Right atrium auricular region (tissue), 2 donors: ENCODE data around the gene C1orf105. TPM values are rescaled to one million over a fixed set of nuclear protein-coding genes. Genes with fewer than 3 reads are reported as not detected.
"Not testable (repeated sequence)": the region's sequence is repeated elsewhere in the genome, so short reads cannot be mapped to it uniquely, and the experiment has no call there.

ENCODE experiments used
- DNase-seq: peaks from one replicate; pipeline ENCODE4 v3.0.0-alpha.2; 2019; ENCODE audit warnings: low spot score
- H3K27ac ChIP-seq, 2 donors: fragments of 200-600 bp; sonication (generic); 1 replicate in 1 of 2; 2 replicates in 1 of 2; pipeline ENCODE4 v1.5.1; 2016 to 2019
- H3K27me3 ChIP-seq, 2 donors: fragments of 200-600 bp; sonication (generic); one replicate each; pipeline versions ENCODE4 v1.5.1 to v1.6.0; 2017 to 2019
- H3K36me3 ChIP-seq: fragments of 200-600 bp; sonication (generic); one replicate; pipeline ENCODE4 v1.5.1; 2016
- H3K4me1 ChIP-seq, 2 donors: fragments of 200-600 bp; sonication (generic); one replicate each; pipeline versions ENCODE4 v1.5.1 to v1.6.0; 2017 to 2019
- H3K4me3 ChIP-seq, 2 donors: fragments of 200-600 bp; sonication (generic); 1 replicate in 1 of 2; 2 replicates in 1 of 2; pipeline ENCODE4 v1.5.1; 2017 to 2019; ENCODE audit warnings: mild to moderate bottlenecking in 1 of 2, moderate library complexity in 1 of 2
- H3K9me3 ChIP-seq, 2 donors: fragments of 200-600 bp; sonication (generic); one replicate each; pipeline ENCODE4 v1.5.1; 2019
- total RNA-seq, 2 donors: library from RNA; depleted of rRNA; stranded (reverse); fragments of >200 nt; gene quantifications; one replicate each; pipeline ENCODE4 v1.1.0, GENCODE V29; 2016
- TF ChIP-seq, protein P1 (sequence below), 2 donors: fragments of 200-600 bp; sonication (generic); IDR thresholded peaks; one replicate each; pipeline ENCODE4 v1.5.1; 2019; ENCODE audit warnings: antibody characterized with exemption in 2 of 2

Gene C1orf105, protein sequence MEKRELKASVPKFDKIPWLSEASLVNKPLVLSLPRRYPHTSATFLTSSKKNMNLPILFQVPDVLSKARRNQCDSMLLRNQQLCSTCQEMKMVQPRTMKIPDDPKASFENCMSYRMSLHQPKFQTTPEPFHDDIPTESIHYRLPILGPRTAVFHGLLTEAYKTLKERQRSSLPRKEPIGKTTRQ
- total RNA-seq: 10 to 100 TPM in 1 of 2 donors, 1 to 10 TPM in 1; 3.3 to 18.0 TPM

DNA sequence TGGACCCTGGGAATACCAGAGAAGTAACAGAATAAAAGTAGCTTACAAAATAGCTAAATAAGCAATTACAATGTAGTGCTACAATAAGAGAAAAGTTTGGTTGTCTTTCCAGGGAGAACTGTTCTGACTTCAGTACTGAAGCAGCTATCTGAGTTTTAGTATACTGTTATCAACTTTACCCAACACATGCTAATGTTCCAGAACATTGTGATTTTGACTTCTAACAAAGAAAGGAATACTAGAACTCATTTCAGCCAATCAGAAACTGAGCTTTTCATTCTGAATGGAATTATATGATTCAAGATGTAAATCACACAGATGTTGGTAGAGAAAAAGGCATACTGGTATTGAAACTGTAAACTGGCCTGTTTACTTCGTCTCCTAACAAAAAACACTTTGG, at the start of gene C1orf105:
C1orf105 (plus strand) TSS at position 301 of the 400 bp plus-strand sequence. CDS start 201 bp downstream, outside the sequence.
- TF ChIP-seq, protein P1, sequence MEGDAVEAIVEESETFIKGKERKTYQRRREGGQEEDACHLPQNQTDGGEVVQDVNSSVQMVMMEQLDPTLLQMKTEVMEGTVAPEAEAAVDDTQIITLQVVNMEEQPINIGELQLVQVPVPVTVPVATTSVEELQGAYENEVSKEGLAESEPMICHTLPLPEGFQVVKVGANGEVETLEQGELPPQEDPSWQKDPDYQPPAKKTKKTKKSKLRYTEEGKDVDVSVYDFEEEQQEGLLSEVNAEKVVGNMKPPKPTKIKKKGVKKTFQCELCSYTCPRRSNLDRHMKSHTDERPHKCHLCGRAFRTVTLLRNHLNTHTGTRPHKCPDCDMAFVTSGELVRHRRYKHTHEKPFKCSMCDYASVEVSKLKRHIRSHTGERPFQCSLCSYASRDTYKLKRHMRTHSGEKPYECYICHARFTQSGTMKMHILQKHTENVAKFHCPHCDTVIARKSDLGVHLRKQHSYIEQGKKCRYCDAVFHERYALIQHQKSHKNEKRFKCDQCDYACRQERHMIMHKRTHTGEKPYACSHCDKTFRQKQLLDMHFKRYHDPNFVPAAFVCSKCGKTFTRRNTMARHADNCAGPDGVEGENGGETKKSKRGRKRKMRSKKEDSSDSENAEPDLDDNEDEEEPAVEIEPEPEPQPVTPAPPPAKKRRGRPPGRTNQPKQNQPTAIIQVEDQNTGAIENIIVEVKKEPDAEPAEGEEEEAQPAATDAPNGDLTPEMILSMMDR (IDR thresholded peaks at IDR 0.05): no peak
- no peaks in the 10 kb centered on the region for H3K4me1 ChIP-seq
- H3K27me3 ChIP-seq: no peaks in the 10 kb centered on the region
- H3K9me3 ChIP-seq: no peaks in the 10 kb centered on the region
- no peak for DNase-seq
- H3K36me3 ChIP-seq: no peaks in the 10 kb centered on the region
- H3K4me3 ChIP-seq: no peak within 1 kb of the TSS
- H3K27ac ChIP-seq: no peak within 1 kb of the TSS

DNA sequence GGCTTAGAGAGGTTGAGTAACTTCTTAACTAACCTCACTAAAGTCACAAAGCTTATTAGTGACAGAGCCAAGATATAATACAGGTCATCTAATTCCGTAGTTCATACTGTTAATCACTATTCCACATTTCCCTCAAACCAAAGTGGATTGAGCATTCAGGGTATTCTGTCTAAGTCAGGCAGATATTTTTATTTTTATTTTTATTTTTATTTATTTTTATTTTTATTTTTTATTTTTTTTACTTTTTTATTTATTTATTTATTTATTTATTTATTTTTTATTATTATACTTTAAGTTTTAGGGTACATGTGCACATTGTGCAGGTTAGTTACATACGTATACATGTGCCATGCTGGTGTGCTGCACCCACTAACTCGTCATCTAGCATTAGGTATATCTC, 48.8 kb upstream of the C1orf105 start:
- not testable (repeated sequence) for DNase-seq, H3K4me1 ChIP-seq
- peaks cover 0 to 12% of the 10 kb centered on the region in 2 donors for H3K9me3 ChIP-seq

DNA sequence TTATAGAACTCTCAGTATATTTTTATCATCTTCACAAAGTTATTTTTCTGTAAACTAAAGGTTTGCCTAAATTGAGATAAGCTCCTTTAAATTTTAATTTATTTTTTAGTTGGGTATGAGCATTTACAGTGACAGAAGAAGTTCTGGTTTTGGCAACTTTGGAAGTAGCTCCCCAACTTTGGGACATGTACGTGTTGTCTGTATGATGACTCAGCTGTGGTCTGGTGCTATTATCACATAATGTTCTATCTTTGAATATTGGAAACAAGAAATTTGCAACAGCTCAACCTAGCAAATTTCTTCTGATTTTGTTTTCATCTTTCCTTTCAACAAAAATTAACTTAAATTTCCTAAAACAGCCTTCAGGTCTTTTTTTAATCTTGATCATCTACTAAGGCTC, 46.6 kb upstream of the C1orf105 start:
- H3K36me3 ChIP-seq: no peaks in the 10 kb centered on the region
- no peaks in the 10 kb centered on the region for H3K27me3 ChIP-seq
- no peak for DNase-seq
- no peak overlapping the region for H3K27ac ChIP-seq
- no peaks in the 10 kb centered on the region for H3K4me1 ChIP-seq
- no peaks in the 10 kb centered on the region for H3K9me3 ChIP-seq
- TF ChIP-seq, protein P1 (IDR thresholded peaks at IDR 0.05): no peak
- H3K4me3 ChIP-seq: no peak overlapping the region

More for the DNA sequence above, 48.8 kb upstream of the C1orf105 start:
- H3K27ac ChIP-seq, H3K36me3 ChIP-seq, H3K27me3 ChIP-seq, H3K4me3 ChIP-seq: not testable (repeated sequence)

DNA sequence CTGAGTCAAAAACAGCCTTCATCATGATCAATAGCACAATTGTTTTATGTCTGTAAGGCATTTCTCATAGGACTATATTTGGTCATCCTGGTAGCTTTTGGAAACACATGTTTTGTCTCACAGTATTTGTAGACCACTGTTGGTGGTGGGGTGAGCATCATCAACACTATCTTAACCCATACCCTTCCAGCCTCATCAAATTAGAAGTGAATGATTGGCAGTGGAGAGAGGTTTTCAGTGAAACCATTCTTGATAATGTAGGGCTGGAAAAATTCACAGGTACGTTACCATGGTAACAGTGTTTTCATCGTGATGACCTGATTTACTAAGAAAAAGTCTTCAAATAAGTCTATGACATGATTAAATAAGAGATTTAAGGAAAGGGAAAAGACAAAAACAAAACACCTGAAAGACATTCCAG, 45.3 kb upstream of the C1orf105 start:
- Histone ChIP-seq H3K4me3 (no peak overlapping the region), H3K27me3 (no peaks in the 10 kb centered on the region), H3K36me3 (no peaks in the 10 kb centered on the region), H3K4me1 (no peaks in the 10 kb centered on the region), H3K27ac (no peak overlapping the region), H3K9me3 (no peaks in the 10 kb centered on the region)
- DNase-seq: no peak
- TF ChIP-seq, protein P1 (IDR thresholded peaks at IDR 0.05): no peak

DNA sequence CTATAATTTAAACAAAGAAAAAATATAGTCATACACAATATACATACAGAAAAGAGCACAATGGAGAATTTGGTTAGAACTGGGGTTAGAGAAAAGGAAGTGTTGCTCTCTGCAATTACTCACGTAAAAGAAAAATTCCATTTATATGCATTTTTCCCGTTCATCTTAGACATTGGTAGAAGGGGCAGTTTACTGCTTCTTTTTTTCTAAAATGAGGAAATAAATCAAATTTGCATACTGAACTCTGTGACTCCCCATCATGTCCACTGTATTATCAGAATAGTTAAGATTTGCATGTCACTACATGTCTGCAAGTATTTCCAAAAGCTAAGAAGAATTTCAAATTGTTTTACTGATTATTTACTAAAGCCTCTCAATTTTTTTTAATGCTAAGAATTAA, 44.1 kb upstream of the C1orf105 start:
- Histone ChIP-seq H3K9me3 (no peaks in the 10 kb centered on the region), H3K36me3 (no peaks in the 10 kb centered on the region), H3K27ac (no peak overlapping the region), H3K27me3 (no peaks in the 10 kb centered on the region), H3K4me1 (no peaks in the 10 kb centered on the region), H3K4me3 (no peak overlapping the region)
- DNase-seq: no peak
- TF ChIP-seq, protein P1 (IDR thresholded peaks at IDR 0.05): no peak

DNA sequence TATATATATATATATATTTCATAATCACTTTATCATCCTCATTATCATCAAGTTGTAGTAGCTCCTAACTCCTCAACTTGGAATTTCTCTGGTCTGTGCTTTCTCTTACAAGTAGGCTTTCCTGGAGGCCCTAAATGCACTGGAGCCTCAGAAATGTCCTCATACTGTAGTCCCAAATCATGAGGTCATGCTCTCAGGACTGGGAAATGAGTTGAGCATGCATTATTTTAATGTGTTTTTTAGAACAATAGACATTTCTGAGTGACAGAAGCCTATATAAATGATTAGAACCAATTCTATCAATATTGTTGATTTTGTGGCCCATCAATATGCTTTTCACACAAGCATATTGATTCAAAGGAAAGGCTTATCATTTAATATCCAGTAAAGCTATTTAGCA, 42.9 kb upstream of the C1orf105 start:
- TF ChIP-seq, protein P1 (IDR thresholded peaks at IDR 0.05): no peak
- Histone ChIP-seq H3K9me3 (no peaks in the 10 kb centered on the region), H3K4me1 (no peaks in the 10 kb centered on the region), H3K36me3 (no peaks in the 10 kb centered on the region), H3K4me3 (no peak overlapping the region), H3K27me3 (no peaks in the 10 kb centered on the region), H3K27ac (no peak overlapping the region)
- DNase-seq: no peak
